Panc1 (cell line): ENCODE results near the gene TRIM17. TPM values are rescaled to one million over a fixed set of nuclear protein-coding genes. Genes with fewer than 3 reads are reported as not detected.

ENCODE experiments used
- ATAC-seq: fragments of 200-7000 bp; cut with Tn5 transposase; 2 replicates; pipeline ENCODE4 v1.9.1; 2020; ENCODE audit warnings: mild to moderate bottlenecking, moderate library complexity
- BruUV-seq: library from RNA; stranded (reverse); fragments of 400-500 nt; replicated peaks from 2 replicates; lab custom pipeline; 2021; lab: Mats Ljungman, UMichigan
- CTCF ChIA-PET: fragments of 300-600 bp; sonication (Branson Sonifier 250); formaldehyde crosslinking; loops from one replicate; lab custom pipeline; 2022; ENCODE audit warnings: antibody characterized with exemption; lab: Charles Lee
- POLR2A ChIA-PET: fragments of 300-600 bp; sonication (Branson Sonifier 250); formaldehyde crosslinking; loops from one replicate; lab custom pipeline; 2022; ENCODE audit warnings: antibody characterized with exemption; lab: Charles Lee
- DNase-seq: peaks from one replicate; pipeline ENCODE4 v3.0.0-alpha.2; 2010; ENCODE audit warnings: low read depth, low spot score
- H3K27ac ChIP-seq: 2 replicates; pipeline ENCODE4 v1.5.1; 2011; ENCODE audit warnings: mild to moderate bottlenecking, low read length, inconsistent platforms
- H3K27me3 ChIP-seq: fragments of 200-500 bp; sonication (Bioruptor generic); 2 replicates; pipeline ENCODE4 v1.6.0; 2014; ENCODE audit warnings: low read length, inconsistent platforms; ENCODE audit not compliant: control insufficient read depth, insufficient read depth
- H3K36me3 ChIP-seq: fragments of 200-500 bp; sonication (Bioruptor generic); 2 replicates; pipeline ENCODE4 v1.5.1; 2014; ENCODE audit warnings: inconsistent platforms, mild to moderate bottlenecking, low read length, moderate library complexity; ENCODE audit not compliant: control insufficient read depth, insufficient read depth
- H3K4me1 ChIP-seq: 2 replicates; pipeline ENCODE4 v1.5.1; 2011; ENCODE audit warnings: inconsistent platforms, mild to moderate bottlenecking, low read length, moderate library complexity; ENCODE audit not compliant: control insufficient read depth, insufficient read depth
- H3K4me3 ChIP-seq, 2 experiments: 2 replicates each; pipeline ENCODE4 v1.5.1; 2011 to 2012; ENCODE audit warnings: low read depth in 2 of 2, low read length in 2 of 2, mild to moderate bottlenecking in 2 of 2, inconsistent platforms in 1 of 2, moderate library complexity in 1 of 2
- H3K9me3 ChIP-seq: fragments of 200-500 bp; sonication (Bioruptor generic); 2 replicates; pipeline ENCODE4 v1.5.1; 2014; ENCODE audit warnings: low read depth, mild to moderate bottlenecking, inconsistent platforms, low read length, moderate library complexity; ENCODE audit not compliant: control insufficient read depth, insufficient read depth
- POLR2AphosphoS5 ChIP-seq: IDR thresholded peaks from 2 replicates; pipeline ENCODE4 v1.6.1; 2012; ENCODE audit warnings: mild to moderate bottlenecking, low read depth, low read length, moderate library complexity
- SIN3A ChIP-seq: IDR thresholded peaks from 2 replicates; pipeline ENCODE4 v1.6.1; 2012; ENCODE audit warnings: low read depth, mild to moderate bottlenecking, low read length, moderate library complexity, borderline replicate concordance; ENCODE audit not compliant: insufficient read depth
- TCF7L2 ChIP-seq: IDR thresholded peaks from 2 replicates; pipeline ENCODE4 v1.6.1; 2011; ENCODE audit warnings: mild to moderate bottlenecking, low read depth, low read length, inconsistent platforms
- in situ Hi-C: cut with HindIII; loops from 2 replicates; pipeline ENCODE4 v1.10.0; 2016; ENCODE audit warnings: low sequenced_read_pairs, low pct_unique_long_range_greater_than_20kb
- intact Hi-C: fragments of 100-400 bp; cut with micrococcal nuclease; formaldehyde crosslinking; loops from one replicate; pipeline ENCODE4 v1.10.0; 2022; ENCODE audit not compliant: unreplicated experiment
- total RNA-seq: library from RNA; stranded (reverse); gene quantifications from one replicate; pipeline ENCODE4 v1.2.1, GENCODE V29; 2021; ENCODE audit not compliant: unreplicated experiment
- TF ChIP-seq, protein P1 (sequence below), 2 experiments: IDR thresholded peaks; 2 replicates each; pipeline ENCODE4 v1.6.1; 2011 to 2012; ENCODE audit warnings: low read depth in 2 of 2, control low read depth in 1 of 2, low read length in 1 of 2, mild to moderate bottlenecking in 1 of 2, moderate library complexity in 1 of 2; ENCODE audit not compliant: insufficient read depth in 1 of 2
- TF ChIP-seq, protein P2 (sequence below): fragments of 450-650 bp; IDR thresholded peaks from 2 replicates; pipeline ENCODE4 v1.5.1; 2017; ENCODE audit warnings: mild to moderate bottlenecking

The TRIM17 gene
- total RNA-seq, 1 experiment from 2014 or later = 1.2 TPM

DNA sequence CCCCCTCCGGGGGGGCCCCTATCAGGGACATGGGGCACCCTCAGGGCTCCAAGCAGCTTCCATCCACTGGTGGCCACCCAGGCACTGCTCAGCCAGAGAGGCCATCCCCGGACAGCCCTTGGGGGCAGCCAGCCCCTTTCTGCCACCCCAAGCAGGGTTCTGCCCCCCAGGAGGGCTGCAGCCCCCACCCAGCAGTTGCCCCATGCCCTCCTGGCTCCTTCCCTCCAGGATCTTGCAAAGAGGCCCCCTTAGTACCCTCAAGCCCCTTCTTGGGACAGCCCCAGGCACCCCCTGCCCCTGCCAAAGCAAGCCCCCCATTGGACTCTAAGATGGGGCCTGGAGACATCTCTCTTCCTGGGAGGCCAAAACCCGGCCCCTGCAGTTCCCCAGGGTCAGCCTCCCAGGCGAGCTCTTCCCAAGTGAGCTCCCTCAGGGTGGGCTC lies 44.9 kb downstream of the TRIM17 start:
- intact Hi-C loops = no loop called here
- no TSS peak for BruUV-seq
- ChIA-PET POLR2A (no interaction called here), CTCF (no interaction called here)
- H3K4me1 ChIP-seq = peaks cover 14% of the 10 kb centered on the region
- ATAC-seq = no peak
- in situ Hi-C loops = no loop called here
- H3K27ac ChIP-seq = no peak overlapping the region
- TF ChIP-seq POLR2AphosphoS5 (no peak), TCF7L2 (no peak), SIN3A (no peak)
- TF ChIP-seq, protein P1, sequence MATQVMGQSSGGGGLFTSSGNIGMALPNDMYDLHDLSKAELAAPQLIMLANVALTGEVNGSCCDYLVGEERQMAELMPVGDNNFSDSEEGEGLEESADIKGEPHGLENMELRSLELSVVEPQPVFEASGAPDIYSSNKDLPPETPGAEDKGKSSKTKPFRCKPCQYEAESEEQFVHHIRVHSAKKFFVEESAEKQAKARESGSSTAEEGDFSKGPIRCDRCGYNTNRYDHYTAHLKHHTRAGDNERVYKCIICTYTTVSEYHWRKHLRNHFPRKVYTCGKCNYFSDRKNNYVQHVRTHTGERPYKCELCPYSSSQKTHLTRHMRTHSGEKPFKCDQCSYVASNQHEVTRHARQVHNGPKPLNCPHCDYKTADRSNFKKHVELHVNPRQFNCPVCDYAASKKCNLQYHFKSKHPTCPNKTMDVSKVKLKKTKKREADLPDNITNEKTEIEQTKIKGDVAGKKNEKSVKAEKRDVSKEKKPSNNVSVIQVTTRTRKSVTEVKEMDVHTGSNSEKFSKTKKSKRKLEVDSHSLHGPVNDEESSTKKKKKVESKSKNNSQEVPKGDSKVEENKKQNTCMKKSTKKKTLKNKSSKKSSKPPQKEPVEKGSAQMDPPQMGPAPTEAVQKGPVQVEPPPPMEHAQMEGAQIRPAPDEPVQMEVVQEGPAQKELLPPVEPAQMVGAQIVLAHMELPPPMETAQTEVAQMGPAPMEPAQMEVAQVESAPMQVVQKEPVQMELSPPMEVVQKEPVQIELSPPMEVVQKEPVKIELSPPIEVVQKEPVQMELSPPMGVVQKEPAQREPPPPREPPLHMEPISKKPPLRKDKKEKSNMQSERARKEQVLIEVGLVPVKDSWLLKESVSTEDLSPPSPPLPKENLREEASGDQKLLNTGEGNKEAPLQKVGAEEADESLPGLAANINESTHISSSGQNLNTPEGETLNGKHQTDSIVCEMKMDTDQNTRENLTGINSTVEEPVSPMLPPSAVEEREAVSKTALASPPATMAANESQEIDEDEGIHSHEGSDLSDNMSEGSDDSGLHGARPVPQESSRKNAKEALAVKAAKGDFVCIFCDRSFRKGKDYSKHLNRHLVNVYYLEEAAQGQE (IDR thresholded peaks at IDR 0.05; ENCODE audit: insufficient read depth in 1 of 2, low read depth in 2 of 2, low read length in 1 of 2) = no peak
- TF ChIP-seq, protein P2, sequence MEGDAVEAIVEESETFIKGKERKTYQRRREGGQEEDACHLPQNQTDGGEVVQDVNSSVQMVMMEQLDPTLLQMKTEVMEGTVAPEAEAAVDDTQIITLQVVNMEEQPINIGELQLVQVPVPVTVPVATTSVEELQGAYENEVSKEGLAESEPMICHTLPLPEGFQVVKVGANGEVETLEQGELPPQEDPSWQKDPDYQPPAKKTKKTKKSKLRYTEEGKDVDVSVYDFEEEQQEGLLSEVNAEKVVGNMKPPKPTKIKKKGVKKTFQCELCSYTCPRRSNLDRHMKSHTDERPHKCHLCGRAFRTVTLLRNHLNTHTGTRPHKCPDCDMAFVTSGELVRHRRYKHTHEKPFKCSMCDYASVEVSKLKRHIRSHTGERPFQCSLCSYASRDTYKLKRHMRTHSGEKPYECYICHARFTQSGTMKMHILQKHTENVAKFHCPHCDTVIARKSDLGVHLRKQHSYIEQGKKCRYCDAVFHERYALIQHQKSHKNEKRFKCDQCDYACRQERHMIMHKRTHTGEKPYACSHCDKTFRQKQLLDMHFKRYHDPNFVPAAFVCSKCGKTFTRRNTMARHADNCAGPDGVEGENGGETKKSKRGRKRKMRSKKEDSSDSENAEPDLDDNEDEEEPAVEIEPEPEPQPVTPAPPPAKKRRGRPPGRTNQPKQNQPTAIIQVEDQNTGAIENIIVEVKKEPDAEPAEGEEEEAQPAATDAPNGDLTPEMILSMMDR = no peak
- H3K9me3 ChIP-seq = no peaks in the 10 kb centered on the region
- no peaks in the 10 kb centered on the region for H3K36me3 ChIP-seq
- no peak overlapping the region for H3K4me3 ChIP-seq
- no peak for DNase-seq
- H3K27me3 ChIP-seq = no peaks in the 10 kb centered on the region

DNA sequence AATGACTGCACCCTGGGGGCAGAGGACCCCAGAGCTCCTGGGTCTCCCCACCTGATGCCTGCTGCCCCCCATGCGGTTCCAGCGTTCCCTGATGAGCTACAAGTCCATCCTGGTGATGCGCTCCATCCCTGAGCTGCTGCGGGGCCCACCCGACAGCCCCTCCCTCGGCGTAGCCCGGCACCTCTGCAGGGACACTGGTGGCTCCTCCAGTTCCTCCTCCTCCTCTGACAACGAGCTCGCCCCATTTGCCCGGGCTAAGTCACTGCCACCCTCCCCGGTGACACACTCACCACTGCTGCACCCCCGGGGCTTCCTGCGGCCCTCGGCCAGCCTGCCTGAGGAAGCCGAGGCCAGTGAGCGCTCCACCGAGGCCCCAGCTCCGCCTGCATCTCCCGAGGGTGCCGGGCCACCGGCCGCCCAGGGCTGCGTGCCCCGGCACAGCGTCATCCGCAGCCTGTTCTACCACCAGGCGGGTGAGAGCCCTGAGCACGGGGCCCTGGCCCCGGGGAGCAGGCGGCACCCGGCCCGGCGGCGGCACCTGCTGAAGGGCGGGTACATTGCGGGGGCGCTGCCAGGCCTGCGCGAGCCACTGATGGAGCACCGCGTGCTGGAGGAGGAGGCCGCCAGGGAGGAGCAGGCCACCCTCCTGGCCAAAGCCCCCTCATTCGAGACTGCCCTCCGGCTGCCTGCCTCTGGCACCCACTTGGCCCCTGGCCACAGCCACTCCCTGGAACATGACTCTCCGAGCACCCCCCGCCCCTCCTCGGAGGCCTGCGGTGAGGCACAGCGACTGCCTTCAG lies 45.5 kb downstream of the TRIM17 start:
- BruUV-seq = no TSS peak
- TF ChIP-seq, protein P2 = no peak
- peak; percentile 46 for ATAC-seq

More for the DNA sequence above, 45.5 kb downstream of the TRIM17 start:
- no peak for DNase-seq
- intact Hi-C loops (no loop called here), in situ Hi-C loops (no loop called here)
- Histone ChIP-seq H3K27ac (no peak overlapping the region), H3K27me3 (no peaks in the 10 kb centered on the region), H3K4me3 (no peak overlapping the region), H3K36me3 (no peaks in the 10 kb centered on the region), H3K4me1 (peaks cover 14% of the 10 kb centered on the region), H3K9me3 (no peaks in the 10 kb centered on the region)
- ChIA-PET CTCF (no interaction called here), POLR2A (no interaction called here)
